Astrocyte of the cerebellum (primary cell): ENCODE results near the gene RER1.

Experiments
- DNase-seq: peaks from one replicate; pipeline ENCODE4 v3.0.0-alpha.2; 2011; ENCODE audit warnings: low read depth
- H3K4me3 ChIP-seq: 2 replicates; pipeline ENCODE4 v1.5.1; 2011; ENCODE audit warnings: mild to moderate bottlenecking, low read depth, low read length, moderate library complexity
- CTCF ChIP-seq: IDR thresholded peaks from 2 replicates; pipeline ENCODE4 v1.5.1; 2012; ENCODE audit warnings: low read length, low read depth, moderate library complexity, mild to moderate bottlenecking; ENCODE audit errors: missing control alignments
- in situ Hi-C: cut with HindIII; loops from 2 replicates; pipeline ENCODE4 v1.10.0; 2017; ENCODE audit warnings: low sequenced_read_pairs

The RER1 gene

GRCh38 chr1:2358072-2358471 is 33.6 kb upstream of the RER1 start:
- in situ Hi-C loops = no loop called here
- no peak overlapping the region for H3K4me3 ChIP-seq
- DNase-seq = no peak
- no peak for TF ChIP-seq CTCF

DNA sequence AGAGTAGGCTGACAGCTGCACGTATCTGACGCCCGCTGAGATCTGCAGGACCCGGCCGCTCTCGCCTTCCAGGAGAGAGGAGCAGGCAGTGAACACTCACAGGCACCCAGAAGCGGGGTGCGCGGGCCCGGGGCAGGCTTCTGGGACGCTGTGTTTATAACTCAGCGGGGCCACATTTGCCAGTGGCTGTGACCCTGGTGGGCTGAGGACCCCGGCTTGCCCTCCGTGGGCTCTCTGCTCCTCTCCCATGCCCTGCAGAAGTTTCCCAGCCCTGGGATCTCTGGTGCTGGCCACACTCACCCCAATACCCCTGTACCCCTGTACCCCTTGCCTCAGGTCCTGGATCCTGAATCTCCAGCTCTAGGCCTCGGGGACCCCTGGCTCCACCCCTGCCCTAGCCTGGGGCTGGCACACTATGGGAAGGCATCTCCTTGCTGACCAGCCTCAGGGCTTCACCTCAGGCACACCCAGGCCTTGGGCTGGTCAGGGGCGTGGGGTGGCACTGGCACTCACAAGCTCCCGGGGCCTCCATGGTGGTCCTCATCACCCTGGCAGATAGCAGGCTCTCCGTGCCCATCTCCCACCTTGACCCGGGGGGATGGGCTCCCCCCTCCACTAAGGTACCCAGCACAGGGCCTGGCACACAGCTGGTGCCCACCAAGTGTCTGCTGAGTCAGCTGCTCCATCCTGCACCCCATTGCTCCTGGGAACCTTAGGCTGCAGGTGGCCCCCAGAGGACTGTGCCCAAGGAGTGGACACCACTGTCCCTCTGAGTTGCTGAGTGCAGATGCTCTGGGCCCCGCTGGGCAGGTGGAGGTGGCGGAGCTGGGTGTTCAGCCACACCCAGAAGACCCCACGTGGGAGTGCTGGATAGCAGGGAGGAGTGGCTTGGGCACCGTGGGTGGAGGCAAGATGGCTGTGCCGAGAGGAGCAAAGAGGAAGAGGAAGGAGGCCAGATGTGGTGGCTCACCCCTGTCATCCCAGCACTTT is 32.7 kb upstream of the RER1 start:
- TF ChIP-seq CTCF = no peak
- no peak for DNase-seq
- H3K4me3 ChIP-seq = no peak overlapping the region
- in situ Hi-C loops = no loop called here

DNA sequence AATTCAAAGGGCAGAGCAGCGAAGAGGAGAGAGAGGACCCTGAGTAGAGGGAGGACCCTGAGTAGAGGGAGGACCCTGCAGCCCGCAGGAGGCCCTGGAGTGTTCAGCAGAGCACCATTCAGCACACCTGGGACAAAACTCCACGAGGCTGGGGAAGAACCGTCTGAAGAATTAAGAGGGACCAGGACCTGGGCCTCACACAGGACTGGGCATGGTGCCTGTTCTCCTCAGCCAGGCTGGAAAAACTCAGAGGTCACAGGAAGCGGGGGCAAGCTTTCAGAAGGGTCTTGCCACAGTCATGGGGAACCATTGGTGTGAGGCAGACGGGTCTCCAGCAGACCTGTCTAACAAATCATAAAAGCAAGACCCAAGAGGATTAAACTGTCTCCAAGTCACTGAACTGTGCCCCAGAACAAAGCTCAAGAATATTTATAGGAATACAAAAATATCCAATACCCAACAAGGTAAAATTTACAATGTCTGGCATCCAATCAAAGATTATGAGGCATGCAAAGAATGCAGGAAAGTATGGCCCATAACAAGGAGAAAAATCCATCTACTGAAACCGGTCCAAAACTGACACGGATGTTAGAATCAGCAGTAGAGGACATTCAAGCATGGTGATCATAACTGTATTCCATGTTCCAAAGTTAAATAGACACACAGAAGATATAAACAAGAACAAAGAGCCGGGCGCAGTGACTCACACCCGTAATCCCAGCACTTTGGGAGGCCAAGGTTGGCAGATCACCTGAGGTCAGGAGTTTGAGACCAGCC is 30.9 kb upstream of the RER1 start:
- H3K4me3 ChIP-seq = no peak overlapping the region
- in situ Hi-C loops = no loop called here
- DNase-seq = peak; percentile 37
- TF ChIP-seq CTCF = no peak

DNA sequence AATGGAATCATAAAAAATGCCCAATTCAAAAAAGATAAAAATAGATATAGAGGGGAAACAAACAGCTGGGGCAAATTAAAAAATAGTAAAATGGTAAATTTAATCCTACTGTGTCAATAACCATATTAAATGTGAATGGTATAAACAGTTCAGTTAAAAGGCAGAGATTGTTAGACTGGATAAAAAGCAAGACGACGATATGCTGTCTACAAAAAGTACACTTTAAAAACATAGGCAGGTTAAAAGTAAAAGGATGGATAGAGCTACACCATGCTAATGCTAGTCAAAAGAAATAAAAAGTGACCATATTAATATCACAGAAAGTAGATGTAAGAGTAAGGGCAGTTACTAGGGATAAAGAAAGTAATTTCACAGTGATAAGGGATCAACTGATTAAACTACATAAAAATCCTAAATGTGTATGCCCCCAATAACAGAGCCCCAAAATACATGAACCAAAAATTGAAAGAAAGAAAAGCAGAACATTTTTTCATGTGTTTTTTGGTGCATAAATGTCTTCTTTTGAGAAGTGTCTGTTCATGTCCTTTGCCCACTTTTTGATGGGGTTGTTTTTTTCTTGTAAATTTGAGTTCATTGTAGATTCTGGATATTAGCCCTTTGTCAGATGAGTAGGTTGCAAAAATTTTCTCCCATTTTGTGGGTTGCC is 27.7 kb upstream of the RER1 start:
- no peak for TF ChIP-seq CTCF
- DNase-seq = no peak
- no peak overlapping the region for H3K4me3 ChIP-seq
- in situ Hi-C loops = no loop called here

- no peak for TF ChIP-seq CTCF
- in situ Hi-C loops = no loop called here
- DNase-seq = no peak
- no peak overlapping the region for H3K4me3 ChIP-seq
Measured at GRCh38 chr1:2368053-2368744, 23.4 kb upstream of the RER1 start.
